ENCODE data around the gene KIF5C.

GRCh38 chr2:148900350-148900837, 25.4 kb downstream of the KIF5C start:
- TF ChIP-seq POLR2AphosphoS5 (IDR thresholded peaks at IDR 0.05; ENCODE audit: borderline replicate concordance, low read depth, low read length), result no peak
- TF ChIP-seq EZH2 (IDR thresholded peaks at IDR 0.05), result no peak
- no peak for TF ChIP-seq FOXP2 (optimal IDR thresholded peaks at IDR 0.05; ENCODE audit: control extremely low read depth, extremely low read length, insufficient read depth)

Measured in SK-N-MC (cell line).